ENCODE measurements around the gene PRELP.

DNA sequence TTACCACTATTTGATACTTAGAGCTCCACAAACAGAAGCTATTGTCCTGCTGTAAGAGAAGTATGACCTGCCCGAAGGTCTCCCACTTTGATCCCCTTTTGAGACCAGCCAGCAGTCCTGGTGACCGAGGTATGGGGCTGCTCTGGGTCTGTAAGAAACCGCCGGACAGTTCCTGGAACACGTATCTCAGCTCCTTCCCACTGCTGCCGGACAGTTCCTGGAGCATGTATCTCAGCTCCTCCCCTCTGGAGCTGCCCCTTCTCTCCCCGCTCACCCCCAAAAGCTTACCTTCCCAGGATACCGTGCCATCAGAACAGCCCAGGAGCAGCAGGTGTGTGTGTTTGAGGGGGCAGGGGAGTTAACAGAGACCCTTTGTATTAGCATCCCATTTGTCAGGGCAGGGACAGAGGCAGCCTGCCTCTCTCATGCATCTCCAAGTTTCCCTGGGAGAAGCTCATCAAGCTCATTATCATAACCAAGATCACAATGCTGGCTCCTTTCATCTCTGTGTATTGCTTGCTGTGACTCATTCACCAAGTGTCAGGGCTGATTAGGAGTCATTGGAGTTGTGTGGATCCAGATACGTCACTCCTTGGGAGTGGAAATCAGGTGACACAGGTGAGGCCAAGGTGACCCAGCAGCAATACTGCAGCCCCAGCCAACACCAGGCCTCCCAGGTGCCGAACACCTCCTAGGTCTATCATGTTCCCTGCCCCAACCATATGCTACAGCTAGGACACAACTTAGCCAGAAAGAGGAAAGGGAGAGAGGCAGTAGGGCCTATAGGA lies 43.6 kb downstream of the PRELP start:
- TF ChIP-seq CTCF (IDR thresholded peaks at IDR 0.05; ENCODE audit: extremely low read depth in 1 of 2, insufficient read depth in 1 of 2, low read depth in 1 of 2, low read length in 2 of 2), result no peak
- TF ChIP-seq FOS (IDR thresholded peaks at IDR 0.05; ENCODE audit: borderline replicate concordance, insufficient read depth, low read length), result no peak
- TF ChIP-seq POLR2AphosphoS5 (IDR thresholded peaks at IDR 0.05; ENCODE audit: insufficient read depth, low read depth, low read length), result no peak
- TF ChIP-seq JUN (IDR thresholded peaks at IDR 0.05; ENCODE audit: borderline replicate concordance, insufficient read depth, insufficient read length, low read depth), result no peak

Data from endothelial cell of umbilical vein (primary cell).